ENCODE measurements around the gene IRAK1. TPM values are rescaled to one million over a fixed set of nuclear protein-coding genes. Genes with fewer than 3 reads are reported as not detected.

The IRAK1 gene
- total and polyA plus RNA-seq, 9 of the 15 experiments (the other 6 are each of a cell fraction or from before 2014, with no cell fraction given) = 11.6 to 261 (median 91.6) TPM

DNA sequence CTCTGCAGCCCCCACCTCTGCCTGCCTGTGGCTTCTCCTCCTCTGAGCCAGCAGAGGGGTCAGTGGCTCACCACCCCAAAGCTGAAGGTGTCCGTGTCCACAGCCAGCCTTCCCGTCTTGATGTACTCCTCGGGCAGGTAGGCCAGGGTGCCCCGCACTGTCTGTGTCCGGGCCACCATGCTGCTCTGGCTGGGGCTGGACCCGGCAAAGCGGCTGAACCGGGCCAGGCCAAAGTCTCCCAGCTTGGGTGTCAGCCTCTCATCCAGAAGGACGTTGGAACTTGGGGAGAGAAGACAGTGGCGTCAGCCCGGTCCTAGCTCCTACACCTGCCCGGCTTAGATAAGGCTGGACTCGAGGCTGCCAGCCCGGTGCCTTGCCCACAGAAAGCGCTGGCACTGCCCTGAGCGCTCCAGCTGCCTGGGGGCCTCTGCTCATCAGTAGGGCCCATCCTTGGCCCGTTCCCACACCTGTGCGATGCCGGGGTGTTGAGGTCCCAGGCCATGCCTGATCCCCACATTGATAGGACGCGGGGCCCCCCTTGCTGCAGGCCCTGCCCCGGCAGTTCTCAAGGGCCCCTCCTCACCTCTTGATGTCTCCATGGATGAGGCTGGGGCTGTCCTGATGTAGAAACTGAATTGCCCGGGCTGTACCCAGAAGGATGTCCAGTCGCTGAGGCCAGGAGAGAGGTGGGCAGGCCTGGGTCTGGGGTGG, 3.2 kb downstream of the IRAK1 start:
- FAIRE-seq = no peak
- no peak overlapping the region for H3K27ac ChIP-seq (ENCODE audit: extremely low read depth, low read depth, low read length)
- no peaks in the 10 kb centered on the region for H3K9me3 ChIP-seq (replicated peaks; ENCODE audit: control insufficient read depth, insufficient read depth, low read depth, low read length)
- H3K9ac ChIP-seq (ENCODE audit: insufficient read depth in 1 of 2, low read depth in 2 of 2, low read length in 2 of 2) = peak overlapping the region in 1 of 2 experiments; percentile 55; a peak in 2 of 4 replicates
- peaks cover 72% of the 10 kb centered on the region for H3K36me3 ChIP-seq (ENCODE audit: control insufficient read depth, insufficient read depth, low read length)
- ChIA-PET CTCF (ENCODE audit: low intra/inter-chr PET ratio) (interaction anchor here (0.6 kb wide), 1 partner anchor 437 kb away, joined by 3 read pairs; no protein-coding TSS in a partner anchor), POLR2A (interaction anchor here (0.9 to 1.9 kb wide), 3 partner anchors 14 to 44 kb away, joined by 3 to 12 read pairs (median 4); partner anchors contain the start of gene TMEM187)
- H2AFZ ChIP-seq (ENCODE audit: low read depth, low read length) = no peak overlapping the region
- 98% methylated on average over 12 of the region's 24 CpGs for WGBS (ENCODE audit: insufficient coverage, low coverage, missing lambda C conversion rate)
- H3K4me2 ChIP-seq (ENCODE audit: insufficient read depth, low read length) = no peak overlapping the region
- no peaks in the 10 kb centered on the region; the same call in 1 of the 2 replicates for H4K20me1 ChIP-seq (replicated peaks; ENCODE audit: control insufficient read depth, insufficient read depth, low read length)
- TF ChIP-seq POLR2G (IDR thresholded peaks at IDR 0.05; ENCODE audit: low read depth, low read length) (peak; percentile 61), RBFOX2 (IDR thresholded peaks at IDR 0.05; ENCODE audit: low read depth, low read length) (peak; percentile 75), DPF2 (IDR thresholded peaks at IDR 0.05) (no peak)
- intact Hi-C loops (cut with micrococcal nuclease) (no loop called here), in situ Hi-C loops (cut with MboI) (no loop called here)
- no peak for ATAC-seq
- H3K27me3 ChIP-seq (ENCODE audit: control insufficient read depth in 2 of 2, insufficient read depth in 2 of 2, low read length in 2 of 2) = no peaks in the 10 kb centered on the region
- DNase-seq (ENCODE audit: extremely low read depth in 1 of 4, low spot score in 3 of 4) = no peak
- peaks cover 16 to 85% of the 10 kb centered on the region in 2 experiments for H3K4me1 ChIP-seq (replicated peaks in 1 of 2; ENCODE audit: control insufficient read depth in 2 of 2, insufficient read depth in 2 of 2, low read length in 2 of 2)
- H3K9me1 ChIP-seq (ENCODE audit: control insufficient read depth, insufficient read depth, low read length) = no peaks in the 10 kb centered on the region
- no peak overlapping the region for H3K4me3 ChIP-seq
- no TSS peak for BruUV-seq (replicated peaks)
- peaks cover 58% of the 10 kb centered on the region for H3K79me2 ChIP-seq (ENCODE audit: control insufficient read depth, insufficient read depth, low read length)
